ENCODE measurements around the gene SPATA12.

The SPATA12 gene, protein sequence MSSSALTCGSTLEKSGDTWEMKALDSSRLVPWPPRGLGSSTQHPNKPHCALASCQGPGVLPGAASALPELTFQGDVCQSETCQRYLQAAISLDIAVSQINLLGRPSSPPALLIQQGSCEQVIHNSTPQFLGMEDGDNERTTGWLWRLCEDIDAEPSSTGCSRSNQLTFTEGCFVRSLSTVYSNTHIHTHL

DNA sequence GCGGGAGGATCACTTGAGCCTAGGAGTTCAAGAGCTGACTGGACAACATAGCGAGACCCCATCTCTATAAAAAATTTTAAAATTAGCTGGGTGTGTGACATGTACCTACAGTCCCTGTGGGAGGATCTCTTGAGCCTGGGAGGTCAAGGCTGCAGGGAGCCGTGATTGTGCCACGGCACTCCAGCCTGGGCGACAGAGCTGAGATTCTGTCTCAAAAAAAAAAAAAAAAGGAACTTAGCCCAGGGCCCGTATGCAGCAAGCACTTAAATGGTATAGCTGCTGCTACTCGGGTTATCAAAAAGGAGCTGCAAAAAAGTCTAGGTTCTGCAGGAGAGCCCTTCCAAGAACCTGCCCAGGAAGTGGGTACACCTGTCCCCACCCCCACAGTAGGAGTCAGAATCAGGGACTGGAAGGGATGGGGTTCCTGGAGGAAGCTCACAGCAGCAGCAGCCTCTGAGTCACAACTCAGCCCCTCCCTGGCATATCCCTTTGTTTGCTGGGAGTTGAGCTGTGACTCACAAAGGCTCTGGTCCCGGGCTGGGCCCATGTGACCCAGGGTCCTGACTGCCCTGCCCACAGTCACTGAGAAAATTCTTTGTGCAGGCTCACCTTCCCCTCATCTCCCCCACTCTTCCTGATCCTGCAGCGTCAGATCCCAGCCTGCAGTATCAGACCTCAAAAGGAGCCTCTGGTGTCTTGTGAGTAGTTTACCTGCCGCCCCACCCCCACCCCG is at the start of gene SPATA12:
SPATA12 (plus strand) TSS at position 576 of the 733 bp plus-strand sequence. CDS start 13,031 bp downstream, outside the sequence.
- DNase-seq = no peak

DNA sequence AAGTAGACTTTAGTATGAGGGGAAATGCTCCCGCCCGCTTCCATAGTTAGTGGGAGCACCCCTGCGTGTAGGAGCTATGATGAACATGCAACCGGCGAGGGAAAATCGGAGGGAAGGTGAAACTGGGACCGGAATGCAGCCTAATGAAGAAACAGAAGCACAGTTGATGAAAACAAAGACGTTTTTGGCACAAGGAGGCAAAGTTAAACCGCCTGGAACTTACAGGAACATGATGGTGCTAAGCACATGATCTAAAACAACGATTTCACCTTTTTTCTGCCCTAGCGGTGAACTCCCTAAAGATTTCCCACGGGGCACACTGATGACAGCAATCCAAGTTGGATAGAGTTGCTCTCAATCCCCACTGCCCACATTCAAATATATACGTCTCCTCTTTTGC is 49.4 kb upstream of the SPATA12 start:
- no peak for DNase-seq

GRCh38 chr3:57012847-57013246 is 47.6 kb upstream of the SPATA12 start:
- no peak for DNase-seq

DNA sequence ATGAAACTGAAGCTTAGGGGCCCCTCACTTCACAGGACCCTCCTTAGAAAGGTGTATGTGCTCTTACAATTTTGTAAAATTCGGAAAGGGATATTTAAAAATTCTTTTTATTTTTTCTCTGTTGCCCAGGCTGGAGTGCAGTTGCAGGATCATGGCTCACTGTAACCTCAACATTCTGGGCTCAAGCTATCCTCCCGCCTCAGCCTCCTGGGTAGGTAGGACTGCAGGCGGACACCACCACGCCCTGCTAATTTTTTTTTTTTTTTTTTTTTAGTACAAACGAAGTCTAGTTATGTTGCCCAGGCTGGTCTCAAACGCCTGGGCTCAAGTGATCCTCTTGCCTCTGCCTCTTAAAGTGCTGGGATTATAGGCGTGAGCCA is 45.1 kb upstream of the SPATA12 start:
- DNase-seq = no peak

GRCh38 chr3:57015912-57016311 is 44.6 kb upstream of the SPATA12 start:
- DNase-seq = no peak

DNA sequence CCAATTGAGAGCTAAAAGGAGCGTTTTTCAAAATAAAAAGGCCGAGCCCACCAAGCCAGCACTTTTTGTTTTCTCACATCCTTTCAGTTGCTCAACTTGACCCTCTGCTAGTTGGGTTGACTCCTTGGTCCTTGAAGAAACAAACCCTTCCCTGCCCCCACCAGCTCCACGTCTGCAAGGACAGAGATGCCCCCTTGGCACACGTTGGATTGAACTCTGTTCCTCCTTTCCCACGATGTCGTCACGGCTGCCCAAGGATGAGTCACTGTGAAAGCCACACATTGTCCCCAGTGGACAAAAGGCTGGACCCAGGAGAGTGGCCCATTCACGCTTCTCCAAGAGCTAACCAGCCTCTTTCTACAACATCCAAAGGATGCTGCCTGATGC is 43.0 kb upstream of the SPATA12 start:
- no peak for DNase-seq

DNA sequence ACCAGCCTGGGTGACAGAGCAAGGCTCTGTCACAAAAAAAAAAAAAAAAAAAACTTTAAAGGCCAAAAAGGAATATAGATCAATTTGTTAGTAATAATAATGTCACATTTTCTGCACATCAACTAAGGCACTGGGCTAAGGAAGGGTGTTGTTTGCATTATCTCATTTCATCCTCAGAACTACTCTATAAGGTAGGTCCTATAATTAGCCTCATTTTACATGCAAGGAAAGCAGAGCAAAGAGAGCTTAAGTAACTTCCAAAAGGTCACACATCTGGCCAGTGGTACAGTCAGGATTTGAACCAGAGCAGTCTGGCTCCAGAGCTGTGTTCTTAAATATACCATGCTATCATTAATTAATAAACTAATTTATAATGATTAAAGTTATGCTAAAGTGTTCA is 42.2 kb upstream of the SPATA12 start:
- no peak for DNase-seq

DNA sequence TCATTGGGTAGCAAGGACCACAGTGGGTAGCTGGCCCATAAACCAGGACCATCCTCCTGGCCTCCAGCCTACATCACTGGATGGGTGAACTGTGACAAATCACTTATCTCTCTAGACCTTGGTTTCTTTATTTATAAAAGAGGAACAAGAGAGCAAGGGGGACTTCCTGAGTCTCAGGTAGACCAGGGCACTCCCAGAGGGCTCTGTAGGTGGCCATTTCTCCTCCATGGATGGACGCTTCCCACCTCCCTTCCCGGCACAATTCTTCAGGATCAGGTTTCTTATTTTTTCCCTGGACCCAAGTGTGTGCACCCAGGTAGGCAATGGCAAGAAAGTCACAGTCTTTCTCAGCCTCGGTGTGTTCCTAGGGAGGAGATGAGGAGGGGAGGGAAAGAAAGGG is 41.4 kb upstream of the SPATA12 start:
- no peak for DNase-seq

DNA sequence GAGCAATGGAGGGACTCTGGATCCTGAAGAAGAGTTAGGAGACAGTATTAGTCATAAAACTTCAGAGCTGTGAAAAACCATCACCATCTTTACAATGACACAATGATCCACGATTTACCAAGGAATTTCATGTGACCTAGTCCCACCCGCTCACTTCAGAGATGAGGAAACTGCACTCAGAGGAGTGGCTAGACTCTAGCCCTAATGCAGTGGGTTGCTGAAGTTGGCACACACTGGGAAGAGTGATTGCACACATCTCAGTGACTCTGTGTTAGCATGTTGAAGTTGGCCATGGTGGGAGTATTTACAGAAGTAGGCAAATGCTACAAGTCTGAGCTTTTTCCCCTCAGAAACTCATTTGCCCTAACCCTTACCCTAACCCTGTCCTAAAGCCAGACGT is 35.2 kb upstream of the SPATA12 start:
- DNase-seq = no peak

- no peak for DNase-seq
Observed at GRCh38 chr3:57026944-57027343, 33.5 kb upstream of the SPATA12 start.

GRCh38 chr3:57029383-57029782 is 31.1 kb upstream of the SPATA12 start:
- DNase-seq = no peak

GRCh38 chr3:57029924-57030323 is 30.5 kb upstream of the SPATA12 start:
- no peak for DNase-seq

DNA sequence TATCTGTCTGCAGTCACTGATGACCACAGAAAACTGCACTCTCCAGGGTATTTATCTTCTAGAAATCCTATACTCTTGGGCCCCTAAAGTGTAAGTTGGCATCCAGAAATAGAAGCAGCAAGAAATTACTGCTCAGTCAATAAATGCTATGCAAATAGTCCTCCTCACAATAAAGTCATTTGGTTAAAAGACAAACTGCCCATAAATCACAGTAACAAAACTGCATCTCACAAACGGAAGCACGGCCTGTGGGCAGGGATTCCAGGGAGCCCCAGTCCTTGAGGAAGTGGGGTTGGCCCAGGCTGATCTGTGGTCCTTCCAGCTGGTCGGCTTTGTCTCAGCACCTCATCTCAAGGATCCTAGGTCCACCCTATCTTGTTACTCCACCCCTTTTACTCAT is 29.7 kb upstream of the SPATA12 start:
- DNase-seq = no peak

- DNase-seq = no peak
Observed at GRCh38 chr3:57031631-57032541, 28.6 kb upstream of the SPATA12 start.

DNA sequence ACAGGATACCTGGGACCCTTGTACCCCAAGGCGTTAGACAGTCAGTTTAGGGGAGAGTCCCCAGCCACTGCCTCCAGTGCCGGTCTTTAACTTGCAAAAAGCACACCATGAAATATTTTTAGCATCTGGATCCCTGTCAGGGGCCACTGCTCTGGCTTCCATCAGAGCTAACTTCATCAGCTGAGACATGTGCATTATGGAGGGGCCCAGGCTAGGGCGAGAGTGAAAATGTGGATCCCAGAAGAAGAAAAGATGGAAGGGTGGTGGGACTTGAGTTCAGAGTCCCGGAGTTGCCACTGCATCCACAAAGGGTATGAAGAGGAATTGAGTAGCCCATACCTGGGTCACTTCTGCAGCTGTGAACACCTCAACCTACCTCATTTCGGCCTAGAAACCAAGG is 23.5 kb upstream of the SPATA12 start:
- no peak for DNase-seq

GRCh38 chr3:57038466-57039164 is 21.8 kb upstream of the SPATA12 start:
- DNase-seq = no peak

GRCh38 chr3:57041674-57042073 is 18.8 kb upstream of the SPATA12 start:
- DNase-seq = no peak

DNA sequence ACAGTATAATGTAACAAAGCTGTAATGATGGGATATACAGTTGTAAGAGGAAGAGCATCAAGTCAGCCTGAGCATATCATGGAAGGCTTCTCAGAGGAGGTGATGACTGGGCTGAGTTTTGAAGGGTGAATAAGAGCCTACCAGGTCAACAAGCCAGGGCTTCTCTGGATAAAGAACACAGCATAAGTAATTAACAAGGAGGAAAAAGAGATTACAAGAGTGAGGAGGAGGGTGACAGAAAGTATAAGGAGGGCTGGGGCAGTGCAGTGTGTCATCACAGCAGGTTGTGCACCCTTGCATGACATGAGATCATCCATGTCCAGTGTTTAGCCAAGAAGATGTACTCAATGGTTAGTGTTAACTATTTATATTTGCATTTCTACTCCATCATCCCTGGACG is 16.9 kb upstream of the SPATA12 start:
- DNase-seq = no peak

GRCh38 chr3:57046101-57046765 is 14.2 kb upstream of the SPATA12 start:
- no peak for DNase-seq

GRCh38 chr3:57048052-57048671 is 12.3 kb upstream of the SPATA12 start:
- no peak for DNase-seq

DNA sequence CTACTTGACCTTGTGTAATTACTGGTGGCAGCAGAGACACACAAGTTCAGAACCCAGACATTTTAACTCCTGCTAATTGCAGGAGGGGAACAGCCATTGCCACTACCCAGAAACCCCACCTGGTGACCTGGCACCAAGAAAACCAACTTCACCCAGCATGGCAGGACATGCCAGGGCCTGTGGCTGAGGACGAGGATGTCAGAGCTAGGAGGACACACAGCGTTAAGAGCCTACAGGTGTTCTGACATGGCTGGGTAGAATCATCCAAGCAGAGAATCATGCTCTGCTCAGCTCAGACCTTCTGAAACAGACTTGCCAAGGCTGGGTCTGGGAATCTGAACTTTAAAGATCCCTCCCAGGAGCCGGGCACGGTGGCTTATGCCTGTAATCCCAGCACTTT is 11.7 kb upstream of the SPATA12 start:
- DNase-seq = no peak

- no peak for DNase-seq
Observed at GRCh38 chr3:57052662-57053061, 7.8 kb upstream of the SPATA12 start.
